HTERT RPE-1 (cell line): ENCODE measurements around the gene CD68.
"Not testable (repeated sequence)": the region's sequence is repeated elsewhere in the genome, so short reads cannot be mapped to it uniquely, and the experiment has no call there.

Source experiments
- in situ Hi-C: fragments of 300-500 bp; cut with MboI; formaldehyde crosslinking; loops from 4 replicates; pipeline ENCODE4 v1.14.3; 2020; ENCODE audit warnings: low sequenced_read_pairs

Gene CD68

DNA sequence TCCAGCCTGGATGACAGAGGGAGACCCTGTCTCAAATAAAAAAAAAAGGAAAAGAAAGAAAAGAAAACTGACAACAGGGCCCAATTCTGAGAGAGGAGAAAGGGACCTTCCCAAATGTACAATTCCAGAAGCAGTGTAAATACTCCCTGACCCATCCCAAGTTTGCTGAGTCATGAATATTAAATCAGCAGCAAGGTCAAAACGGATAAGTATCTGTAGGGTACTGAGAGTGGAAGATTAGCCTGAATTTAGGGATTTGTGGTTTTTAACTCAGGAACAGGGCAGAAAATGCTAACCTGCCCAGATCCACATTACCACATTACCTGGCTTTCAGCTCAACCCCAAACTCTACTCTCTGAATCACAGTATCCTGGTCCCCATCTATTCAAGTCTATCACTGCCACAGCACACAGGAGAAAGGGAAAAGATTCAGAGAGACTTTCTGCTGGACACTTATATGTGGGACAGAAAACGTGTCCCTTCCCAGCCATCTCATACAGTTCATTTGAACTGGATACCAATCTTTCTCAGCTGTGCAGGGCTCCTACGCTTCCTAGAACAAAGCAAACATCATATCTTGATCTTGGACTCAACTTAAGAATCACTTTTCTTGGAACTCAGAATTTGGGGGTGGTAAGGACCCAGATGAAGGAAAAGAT lies 32.3 kb downstream of the CD68 start:
- in situ Hi-C loops, result no loop called here

DNA sequence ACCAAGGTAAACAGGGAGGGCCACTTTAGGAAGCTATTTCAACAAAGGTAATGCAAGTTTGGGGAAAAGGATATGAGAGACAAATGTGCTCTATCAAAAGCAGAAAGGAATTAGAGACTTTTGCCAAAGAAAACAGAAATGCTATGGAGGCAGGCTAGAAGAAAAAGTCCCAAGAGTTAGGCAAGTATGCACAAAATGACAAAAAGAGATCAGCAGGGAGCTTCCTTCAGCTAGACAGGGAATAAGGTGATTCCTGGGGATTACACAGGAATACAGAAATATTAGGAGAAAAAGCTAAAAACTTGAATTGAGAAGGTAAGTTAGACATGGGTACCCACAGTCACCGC lies 32.8 kb downstream of the CD68 start:
- in situ Hi-C loops, result no loop called here

DNA sequence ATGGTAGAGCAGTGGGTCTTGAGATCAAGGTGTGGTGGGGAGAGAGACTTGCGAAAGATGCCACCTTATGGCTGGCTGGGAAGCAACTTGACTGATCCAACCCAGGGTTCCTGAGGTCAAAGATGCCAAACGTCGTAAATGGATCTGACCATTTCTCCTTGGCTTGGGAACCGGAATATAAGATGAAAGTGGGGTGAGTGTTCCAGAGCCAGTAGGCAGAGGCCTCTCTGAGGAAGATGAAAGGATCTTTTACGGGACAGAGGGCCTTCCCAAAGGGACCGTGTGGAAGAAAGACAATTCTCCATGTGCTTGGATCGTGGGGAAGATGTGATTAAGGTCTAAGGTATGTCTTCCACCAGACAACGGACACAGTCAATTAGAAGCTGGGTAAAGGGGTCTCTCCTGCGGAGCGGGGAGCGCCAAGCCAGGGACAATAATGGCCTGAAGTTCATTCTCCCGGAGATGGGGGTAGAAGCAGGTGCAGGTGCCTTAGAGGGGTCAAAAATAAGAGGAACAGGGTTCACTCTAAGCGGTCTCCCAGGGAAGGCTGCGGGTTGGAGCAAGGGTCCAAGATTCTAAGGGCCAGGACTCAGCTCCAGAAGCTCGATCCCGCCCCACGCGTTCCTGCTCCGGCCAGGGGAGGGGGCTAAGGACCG lies 34.5 kb downstream of the CD68 start:
- in situ Hi-C loops, result no loop called here

DNA sequence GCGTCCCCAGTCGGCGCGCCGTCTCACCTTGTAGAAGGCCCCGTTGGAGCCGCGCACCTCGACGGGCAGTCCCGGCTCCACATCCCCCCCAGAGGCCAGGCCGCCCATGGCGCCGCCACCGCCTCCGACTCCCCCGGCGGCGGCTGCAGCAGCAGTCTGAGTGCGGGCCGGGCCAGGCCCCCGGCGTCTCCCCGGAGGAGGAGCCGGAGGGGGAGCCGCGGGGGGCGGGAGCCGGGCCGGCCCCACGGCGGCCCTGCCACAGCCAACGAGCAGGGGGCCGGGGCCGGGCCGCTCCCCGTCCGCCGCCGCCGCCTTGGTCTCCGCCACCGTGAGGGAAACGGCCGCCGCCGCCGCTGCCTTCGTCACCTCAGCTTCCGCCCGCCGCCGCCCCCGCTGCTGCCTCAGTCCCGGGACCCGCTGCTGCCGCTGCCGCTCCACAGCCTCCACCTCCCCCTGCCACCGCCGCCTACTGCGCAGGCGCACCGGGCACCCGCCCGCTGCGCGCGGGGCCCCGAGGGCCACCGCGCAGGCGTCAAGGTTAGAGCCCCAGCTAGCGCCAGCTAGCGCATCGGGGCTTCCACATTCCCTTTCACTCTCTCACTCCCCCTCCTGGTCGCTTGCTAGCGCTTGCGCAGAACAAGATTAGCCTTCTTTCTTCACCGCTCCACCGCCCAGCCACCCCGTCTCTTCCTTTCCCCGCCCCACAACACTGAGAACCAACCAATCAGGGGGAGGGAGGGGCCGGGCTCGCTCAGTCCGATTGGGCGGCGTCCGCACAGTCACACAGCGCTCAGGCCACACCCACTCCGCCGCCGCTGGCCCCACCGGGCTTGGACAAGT lies 35.2 kb downstream of the CD68 start, which contains the start of gene FXR2:
TSS of gene FXR2 (minus strand) at position 473 of the 840 bp plus-strand sequence. CDS start at position 108, 365 bp downstream.
- in situ Hi-C loops, result no loop called here

DNA sequence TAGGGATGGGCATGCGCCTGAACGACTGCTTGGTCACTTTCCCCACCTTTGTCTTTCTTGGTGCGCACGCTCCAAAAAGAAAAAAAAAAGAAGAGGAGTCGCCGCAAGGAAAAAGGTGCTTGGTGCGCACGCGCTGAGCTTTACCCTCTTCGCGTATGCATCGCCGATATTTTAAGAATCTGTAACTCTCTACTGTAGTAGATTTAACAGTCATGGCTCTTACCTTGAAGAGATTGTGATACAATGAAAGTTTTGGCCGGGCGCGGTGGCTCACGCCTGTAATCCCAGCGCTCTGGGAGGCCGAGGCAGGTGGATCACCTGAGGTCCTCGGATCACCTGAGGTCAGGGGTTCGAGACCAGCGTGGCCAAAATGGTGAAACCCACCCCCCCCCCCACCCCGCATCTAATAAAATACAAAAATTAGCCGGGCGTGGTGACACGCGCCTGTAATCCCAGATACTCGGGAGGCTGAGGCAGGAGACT lies 35.9 kb downstream of the CD68 start:
- in situ Hi-C loops, result no loop called here

- in situ Hi-C loops, result no loop called here
Measured at GRCh38 chr17:7618608-7619007, 39.2 kb downstream of the CD68 start.

GRCh38 chr17:7620835-7621234 lies 41.4 kb downstream of the CD68 start:
- in situ Hi-C loops, result no loop called here

- in situ Hi-C loops, result no loop called here
Measured at GRCh38 chr17:7623661-7624060, 44.2 kb downstream of the CD68 start.

GRCh38 chr17:7625749-7626148 lies 46.3 kb downstream of the CD68 start:
- in situ Hi-C loops, result not testable (repeated sequence)

GRCh38 chr17:7626307-7626706 lies 46.9 kb downstream of the CD68 start:
- in situ Hi-C loops, result no loop called here

DNA sequence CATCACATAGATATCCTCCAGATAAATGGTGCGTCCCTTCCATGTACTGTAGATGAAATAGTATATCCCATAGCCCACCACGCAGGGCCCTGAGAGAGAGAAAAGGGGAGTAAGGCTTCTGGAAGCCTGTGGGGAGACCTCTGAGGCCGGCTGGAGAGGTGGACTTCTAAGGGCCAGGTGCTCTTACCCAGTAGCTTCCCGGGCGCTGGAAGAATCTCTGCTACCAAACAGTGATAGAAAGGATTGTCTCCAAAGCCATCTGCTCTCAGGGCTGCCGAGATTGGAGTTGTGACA lies 47.5 kb downstream of the CD68 start:
- in situ Hi-C loops, result no loop called here

GRCh38 chr17:7627250-7628121 lies 48.0 kb downstream of the CD68 start, which contains the start of gene SAT2:
Gene SAT2, minus strand, starts transcription at chr17:7627821. Its CDS starts 186 bp downstream, at chr17:7627635.
- in situ Hi-C loops, result no loop called here

- in situ Hi-C loops, result no loop called here
Measured at GRCh38 chr17:7629939-7630571, 50.6 kb downstream of the CD68 start, which contains the start of gene SHBG. Gene SHBG, plus strand, starts transcription at chr17:7630135. Its CDS starts 38 bp downstream, at chr17:7630173.
